Stimulated activated CD8-positive, alpha-beta memory T cell treated with anti-CD3 and anti-CD28 coated beads, Interleukin-7, amount 100 ng/mL, for 48 hours (primary cell): ENCODE results near the gene HOXB5.

Source experiments
- DNase-seq, 2 donors: peaks; one replicate each; pipeline ENCODE4 v3.0.0-alpha.2; 2020; ENCODE audit warnings: low read depth in 1 of 2; ENCODE audit errors: extremely low read depth in 1 of 2

HOXB5 gene

GRCh38 chr17:48577330-48577945 is 16.1 kb downstream of the HOXB5 start:
- DNase-seq, result no peak

- DNase-seq, result no peak
Observed at GRCh38 chr17:48576479-48577309, 16.9 kb downstream of the HOXB5 start.

GRCh38 chr17:48575673-48576478 is 17.7 kb downstream of the HOXB5 start:
- no peak for DNase-seq

- DNase-seq, result no peak
Observed at GRCh38 chr17:48575066-48575582, 18.5 kb downstream of the HOXB5 start.

- DNase-seq, result no peak
Observed at GRCh38 chr17:48574505-48575065, 19.0 kb downstream of the HOXB5 start.

GRCh38 chr17:48571826-48572417 is 21.7 kb downstream of the HOXB5 start:
- no peak for DNase-seq

GRCh38 chr17:48571024-48571818 is 22.4 kb downstream of the HOXB5 start:
- no peak for DNase-seq

- no peak for DNase-seq
Observed at GRCh38 chr17:48570325-48571023, 23.1 kb downstream of the HOXB5 start.

- no peak for DNase-seq
Observed at GRCh38 chr17:48569674-48570324, 23.8 kb downstream of the HOXB5 start.

- DNase-seq, result no peak
Observed at GRCh38 chr17:48569240-48569582, 24.4 kb downstream of the HOXB5 start.

GRCh38 chr17:48568499-48569239 is 24.9 kb downstream of the HOXB5 start:
- no peak for DNase-seq

GRCh38 chr17:48567646-48568354 is 25.8 kb downstream of the HOXB5 start:
- DNase-seq, result no peak

GRCh38 chr17:48567209-48567608 is 26.4 kb downstream of the HOXB5 start:
- DNase-seq, result no peak

- no peak for DNase-seq
Observed at GRCh38 chr17:48566717-48567116, 26.9 kb downstream of the HOXB5 start.

- DNase-seq, result no peak
Observed at GRCh38 chr17:48565925-48566710, 27.5 kb downstream of the HOXB5 start.

- no peak for DNase-seq
Observed at GRCh38 chr17:48565022-48565554, 28.5 kb downstream of the HOXB5 start.
